HG03159 (cell line): ENCODE results near the gene AKR1C3.
"Not testable (repeated sequence)": the region's sequence is repeated elsewhere in the genome, so short reads cannot be mapped to it uniquely, and the experiment has no call there.

Experiments used
- ATAC-seq: cut with Tn5 transposase; IDR thresholded peaks from one replicate; pipeline ENCODE4 v1.9.1; 2021; ENCODE audit warnings: mild to moderate bottlenecking, moderate library complexity; ENCODE audit not compliant: unreplicated experiment

Gene AKR1C3

DNA sequence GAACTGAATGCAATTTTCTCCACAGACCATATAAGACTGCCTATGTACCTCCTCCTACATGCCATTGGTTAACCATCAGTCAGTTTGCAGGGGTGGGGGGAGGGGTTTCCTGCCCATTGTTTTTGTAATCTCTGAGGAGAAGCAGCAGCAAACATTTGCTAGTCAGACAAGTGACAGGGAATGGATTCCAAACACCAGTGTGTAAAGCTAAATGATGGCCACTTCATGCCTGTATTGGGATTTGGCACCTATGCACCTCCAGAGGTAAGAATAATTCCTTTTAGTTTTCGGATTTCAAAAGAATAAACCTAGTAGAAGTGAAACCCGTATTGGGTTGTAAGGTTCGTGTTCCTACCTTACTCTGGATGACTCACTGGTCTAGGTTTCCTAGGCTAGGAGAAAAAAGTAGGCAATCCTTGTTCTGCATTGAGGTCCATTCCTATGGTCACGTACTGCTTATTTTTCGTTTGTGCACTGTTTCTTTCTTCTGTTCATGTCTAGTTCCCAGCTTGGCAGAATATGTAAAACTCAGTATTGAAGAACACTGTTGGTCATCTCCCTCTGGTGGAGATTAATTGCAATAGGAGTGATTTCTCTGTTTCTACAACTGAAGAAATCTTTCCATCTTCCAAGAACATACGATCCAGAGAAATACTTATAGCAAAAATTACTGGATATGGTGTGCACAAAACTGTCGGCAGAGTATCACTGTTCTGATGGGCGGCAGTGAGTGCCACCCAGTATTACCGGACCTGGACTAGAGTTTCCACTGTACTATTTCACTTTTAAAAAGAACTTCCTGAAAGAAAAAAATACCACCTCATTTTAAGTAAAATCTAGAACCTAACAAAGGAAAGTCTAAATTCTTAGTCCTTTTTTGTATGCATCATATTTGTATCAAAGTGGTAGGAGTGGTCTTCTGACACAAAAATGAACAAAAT lies at the start of gene AKR1C3:
Gene AKR1C3 (plus strand): TSS at position 150 of the 941 bp plus-strand sequence. CDS start 31 bp downstream, at position 181.
- no peak for ATAC-seq

DNA sequence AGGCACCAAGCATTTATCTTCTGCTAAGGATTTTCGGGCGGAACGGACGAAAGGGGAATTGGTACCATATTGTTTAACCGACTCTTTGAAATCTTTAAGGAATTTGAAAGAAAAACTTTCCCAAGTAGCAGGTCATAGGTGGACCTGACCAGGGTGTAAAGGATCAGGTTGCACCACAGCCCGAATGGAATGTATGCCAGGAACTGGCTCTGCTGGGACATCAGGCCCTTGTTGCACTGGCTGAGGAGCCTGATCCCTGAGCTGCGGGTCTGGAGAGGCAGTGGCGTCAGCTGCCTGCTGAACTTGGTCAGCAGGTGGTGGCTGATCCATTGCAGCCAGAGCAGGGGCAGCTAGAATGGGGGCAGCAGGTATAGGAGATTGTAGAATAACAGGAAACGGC lies 49.1 kb upstream of the AKR1C3 start:
- no peak for ATAC-seq

DNA sequence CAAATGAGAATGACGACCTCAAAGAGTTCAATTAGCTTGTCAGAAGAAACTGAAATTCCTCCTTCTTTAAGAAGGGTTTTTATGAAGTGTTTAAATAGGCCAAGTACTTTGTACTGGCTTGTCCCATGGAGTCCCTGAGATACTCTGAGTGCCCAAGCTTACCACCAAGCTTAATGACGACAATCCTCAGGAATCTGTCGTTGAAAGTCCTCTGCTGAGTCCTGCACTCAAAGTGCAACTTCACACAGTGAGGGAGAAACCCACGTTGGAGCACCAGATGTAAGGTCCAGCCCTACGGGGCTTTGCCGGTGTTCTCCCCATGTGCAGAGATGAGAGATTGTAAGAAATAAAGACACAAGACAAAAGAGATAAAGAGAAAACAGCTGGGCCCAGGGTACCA lies 47.8 kb upstream of the AKR1C3 start:
- no peak for ATAC-seq

DNA sequence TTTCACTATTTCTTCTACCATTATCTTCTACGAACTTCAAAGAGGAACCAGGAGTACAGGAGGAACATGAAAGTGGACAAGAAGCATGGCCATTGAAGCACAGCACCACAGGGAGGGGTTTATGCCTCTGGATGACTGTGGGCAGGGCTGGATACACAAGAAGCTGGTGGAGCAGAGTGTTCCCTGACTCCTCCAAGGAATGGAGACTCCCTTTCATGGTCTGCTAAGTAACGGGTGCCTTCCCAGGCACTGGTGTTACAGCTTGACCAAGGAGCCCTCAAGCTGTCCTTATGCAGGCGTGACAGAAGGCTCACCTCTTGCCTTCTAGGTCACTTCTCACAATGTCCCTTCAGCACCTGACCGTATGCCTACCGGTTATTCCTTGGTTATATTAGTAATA lies 47.2 kb upstream of the AKR1C3 start:
- not testable (repeated sequence) for ATAC-seq

DNA sequence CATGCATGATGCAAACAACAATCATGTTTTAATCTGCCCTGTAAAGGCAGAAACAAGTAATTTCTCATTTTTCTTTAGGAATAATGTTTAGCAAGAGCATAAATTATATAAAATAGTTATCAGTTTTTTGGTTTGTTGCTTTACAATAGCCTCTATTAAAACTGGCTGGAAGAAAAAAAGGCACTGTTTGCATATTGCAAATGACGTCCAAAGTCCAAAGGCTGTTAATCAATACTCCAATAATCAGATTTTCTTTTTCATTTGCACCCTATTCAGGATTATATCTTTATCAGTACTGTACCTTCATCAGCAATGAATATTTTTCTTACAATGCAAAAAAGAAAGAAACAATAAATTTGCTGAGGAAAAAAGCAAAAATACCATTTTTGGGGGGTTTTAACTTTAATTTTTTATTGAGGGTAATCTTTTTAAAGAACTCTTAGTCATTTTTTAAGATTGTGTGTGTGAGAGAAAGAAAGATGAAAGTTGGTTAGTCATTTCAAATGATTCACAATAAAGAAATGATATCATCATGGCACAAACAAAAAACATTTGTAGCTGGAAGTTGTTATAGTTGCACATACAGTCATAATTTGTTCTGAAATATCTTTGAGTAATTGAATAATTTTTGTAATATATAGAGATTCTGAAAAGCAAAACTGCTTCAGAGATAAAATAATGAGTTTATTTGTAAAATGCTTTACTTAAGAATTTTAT lies 46.1 kb upstream of the AKR1C3 start:
- no peak for ATAC-seq

DNA sequence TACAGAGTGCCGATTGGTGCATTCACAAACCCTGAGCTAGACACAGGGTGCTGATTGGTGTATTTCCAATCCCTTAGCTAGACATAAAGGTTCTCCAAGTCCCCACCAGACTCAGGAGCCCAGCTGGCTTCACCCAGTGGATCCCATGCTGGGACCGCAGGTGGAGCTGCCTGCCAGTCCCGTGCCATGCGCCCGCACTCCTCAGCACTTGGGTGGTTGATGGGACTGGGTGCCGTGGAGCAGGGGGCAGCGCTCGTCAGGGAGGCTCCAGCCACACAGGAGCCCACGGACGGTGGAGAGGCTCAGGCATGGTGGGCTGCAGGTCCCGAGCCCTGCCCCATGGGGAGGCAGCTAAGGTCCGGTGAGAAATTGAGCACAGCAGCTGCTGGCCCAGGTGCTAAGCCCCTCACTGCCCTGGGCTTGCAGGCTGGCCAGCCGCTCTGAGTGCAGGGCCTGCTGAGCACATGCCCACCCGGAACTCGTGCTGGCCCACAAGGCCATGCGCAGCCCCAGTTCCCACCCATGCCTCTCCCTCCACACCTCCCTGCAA lies 41.2 kb upstream of the AKR1C3 start:
- not testable (repeated sequence) for ATAC-seq

DNA sequence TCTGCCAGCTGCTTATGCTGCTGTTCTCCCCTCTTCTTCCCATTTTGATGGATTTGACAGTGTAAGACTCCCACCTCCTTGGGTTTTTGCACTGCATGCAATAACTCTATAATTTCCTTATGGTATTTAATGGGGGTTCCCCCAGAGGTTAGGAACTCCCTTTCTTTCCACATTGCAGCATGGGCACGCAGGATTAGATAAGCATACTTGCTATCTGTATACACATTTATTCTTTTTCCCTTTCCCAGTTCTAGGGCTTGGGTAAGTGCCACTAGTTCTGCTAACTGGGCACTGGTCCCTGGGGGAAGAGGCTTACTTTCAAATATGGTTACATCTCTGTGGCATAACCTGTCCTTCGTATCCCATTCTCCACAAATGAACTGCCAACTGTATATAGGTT lies 39.4 kb upstream of the AKR1C3 start:
- not testable (repeated sequence) for ATAC-seq

DNA sequence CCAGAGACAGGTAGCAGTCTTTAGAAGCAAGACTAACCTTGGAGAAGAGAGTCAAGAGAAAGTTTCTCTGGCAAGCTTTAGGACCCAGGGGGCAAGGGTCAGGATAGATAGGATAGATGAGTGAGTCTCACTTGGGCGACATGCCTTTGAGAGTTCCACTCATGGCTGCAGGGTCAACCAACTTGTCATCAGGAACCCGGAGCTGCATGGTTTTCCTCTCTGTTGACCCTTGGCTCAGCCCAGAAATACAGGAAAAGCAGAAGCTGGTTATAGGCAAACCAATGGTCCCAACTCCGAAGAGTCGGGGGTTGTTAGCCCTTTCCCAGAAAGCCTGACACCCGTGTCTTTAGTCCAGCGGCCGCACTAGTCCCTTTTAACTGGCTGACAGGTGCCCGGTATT lies 34.9 kb upstream of the AKR1C3 start:
- not testable (repeated sequence) for ATAC-seq

DNA sequence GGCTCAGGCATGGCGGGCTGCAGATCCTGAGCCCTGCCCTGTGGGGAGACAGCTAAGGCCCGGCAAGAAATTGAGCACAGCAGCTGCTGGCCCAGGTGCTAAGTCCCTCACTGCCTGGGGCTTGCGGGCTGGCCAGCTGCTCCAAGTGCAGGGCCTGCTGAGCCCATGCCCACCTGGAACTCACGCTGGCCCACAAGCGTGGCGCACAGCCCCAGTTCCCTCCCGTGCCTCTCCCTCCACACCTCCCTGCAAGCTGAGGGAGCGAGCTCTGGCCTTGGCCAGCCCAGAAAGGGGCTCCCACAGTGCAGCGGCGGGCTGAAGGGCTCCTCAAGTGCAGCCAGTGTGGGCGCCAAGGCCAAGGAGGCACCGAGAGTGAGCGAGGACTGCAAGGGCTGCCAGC lies 33.4 kb upstream of the AKR1C3 start:
- ATAC-seq, result not testable (repeated sequence)

DNA sequence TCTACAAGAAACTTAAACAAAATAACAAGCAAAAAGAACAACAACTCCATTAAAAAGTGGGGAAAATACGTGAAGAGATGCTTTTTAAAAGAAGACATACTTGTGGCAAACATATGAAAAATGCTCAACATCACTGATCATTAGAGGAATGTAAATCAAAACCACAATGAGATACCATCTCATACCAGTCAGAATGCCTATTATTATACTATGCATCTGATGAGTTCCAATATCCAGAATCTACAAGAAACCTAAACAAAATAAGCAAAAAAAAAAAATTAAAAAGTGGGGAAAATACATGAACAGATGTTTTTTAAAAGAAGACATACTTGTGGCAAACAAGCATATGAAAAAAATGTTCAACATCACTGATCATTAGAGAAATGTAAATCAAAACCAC lies 29.6 kb upstream of the AKR1C3 start:
- ATAC-seq, result no peak

DNA sequence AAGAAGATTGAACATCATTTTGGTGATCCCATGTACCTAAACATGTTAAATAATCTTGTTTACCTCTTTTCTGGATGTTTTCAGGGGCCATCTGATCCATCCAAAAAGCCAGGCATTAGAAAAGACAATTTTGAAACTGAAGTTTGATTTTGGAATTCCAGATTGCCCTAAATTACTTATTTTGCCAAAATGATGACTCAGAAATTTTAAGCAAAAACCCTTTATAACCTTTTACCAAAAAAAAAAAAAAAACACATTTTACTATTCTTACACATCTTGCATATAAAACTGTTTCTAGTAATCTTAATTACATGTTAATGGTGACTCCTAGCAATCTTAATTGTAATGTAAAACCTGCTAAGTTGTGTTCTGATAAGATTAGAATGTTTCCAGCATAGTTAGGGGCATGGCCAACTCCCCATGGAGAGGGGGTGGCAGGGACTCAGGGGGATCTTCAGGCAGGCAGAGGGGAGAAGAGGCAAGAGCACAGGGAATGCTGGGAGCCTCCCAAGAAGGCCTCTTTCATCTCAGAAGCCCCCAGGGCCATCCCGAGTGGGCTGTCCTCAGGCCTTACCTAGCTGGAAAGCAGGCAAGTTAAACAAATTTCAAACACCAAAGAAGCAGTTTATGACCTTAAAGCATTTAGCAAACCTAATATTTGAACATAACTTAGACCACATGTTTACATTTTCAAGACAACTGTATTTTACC lies 25.8 kb upstream of the AKR1C3 start:
- no peak for ATAC-seq

DNA sequence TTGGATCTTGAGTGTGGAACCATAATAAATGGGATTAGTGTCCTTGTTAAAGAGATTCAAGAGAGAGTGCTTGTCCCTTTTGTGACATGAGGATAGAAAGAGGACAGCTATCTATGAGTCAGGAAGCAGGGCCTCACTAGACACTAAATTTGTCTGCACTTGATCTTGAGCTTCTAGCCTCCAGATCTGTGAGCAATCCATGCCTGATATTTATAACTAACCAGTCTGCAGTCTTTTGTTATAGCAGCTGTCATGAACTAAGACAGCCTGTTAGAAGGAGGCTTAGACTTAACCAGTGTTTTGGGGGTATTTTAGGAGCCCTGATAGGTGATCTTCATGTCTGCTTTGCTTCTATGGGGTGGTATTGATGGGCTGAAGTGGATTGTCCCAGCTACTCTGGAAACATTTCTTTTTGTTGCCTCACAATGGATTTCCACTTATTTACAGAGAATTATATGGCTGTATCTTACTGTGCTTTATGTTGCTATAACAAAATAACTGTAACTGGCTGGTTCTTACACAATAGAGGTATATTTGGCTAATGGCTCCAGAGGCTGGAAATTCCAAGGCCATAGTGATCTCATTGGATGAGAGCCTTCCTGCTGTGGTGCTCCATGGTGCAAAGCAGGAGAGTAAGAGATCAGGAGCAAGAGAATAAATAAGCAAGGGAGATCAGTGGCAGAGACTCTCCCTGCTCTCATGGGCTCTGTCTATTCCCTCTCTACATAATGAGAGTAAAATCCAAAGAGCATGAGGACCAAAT lies 23.4 kb upstream of the AKR1C3 start:
- ATAC-seq, result no peak

DNA sequence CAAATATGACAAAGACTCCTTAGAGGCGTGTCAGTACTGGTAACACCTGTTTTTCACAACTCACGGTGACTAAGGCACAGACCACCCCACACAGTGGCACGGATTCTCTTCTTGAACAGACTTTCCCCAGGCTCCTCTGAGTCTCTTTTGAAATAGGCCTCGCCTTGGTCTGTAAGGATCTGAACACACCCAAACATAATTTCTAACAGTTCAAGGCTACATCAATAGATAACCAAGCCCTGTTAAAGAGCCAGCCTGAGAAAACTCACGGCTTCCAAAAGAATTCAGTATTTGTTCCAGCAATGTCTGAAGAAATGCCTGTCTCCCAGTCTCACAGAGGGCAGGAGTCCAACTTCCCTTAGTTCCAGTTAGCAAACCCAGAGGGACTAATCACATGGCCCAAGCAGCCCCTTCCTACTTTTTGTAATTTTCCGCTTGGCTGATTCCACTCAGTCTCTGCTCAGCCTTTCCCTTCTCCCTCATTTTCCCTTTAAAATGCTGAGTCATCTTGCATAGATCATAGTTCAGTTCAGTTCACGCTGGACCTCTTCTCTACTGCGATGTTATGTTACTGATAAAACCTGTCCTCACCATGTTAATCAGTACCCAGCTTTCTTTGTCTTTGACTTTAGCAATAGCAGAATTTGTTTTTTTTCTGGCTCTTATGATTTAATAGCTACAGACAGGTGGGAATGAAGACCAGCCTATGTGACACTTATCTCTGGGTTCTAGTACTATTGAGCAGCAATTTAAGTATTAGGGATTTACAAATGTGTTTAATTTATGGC lies 22.6 kb upstream of the AKR1C3 start:
- ATAC-seq, result no peak

DNA sequence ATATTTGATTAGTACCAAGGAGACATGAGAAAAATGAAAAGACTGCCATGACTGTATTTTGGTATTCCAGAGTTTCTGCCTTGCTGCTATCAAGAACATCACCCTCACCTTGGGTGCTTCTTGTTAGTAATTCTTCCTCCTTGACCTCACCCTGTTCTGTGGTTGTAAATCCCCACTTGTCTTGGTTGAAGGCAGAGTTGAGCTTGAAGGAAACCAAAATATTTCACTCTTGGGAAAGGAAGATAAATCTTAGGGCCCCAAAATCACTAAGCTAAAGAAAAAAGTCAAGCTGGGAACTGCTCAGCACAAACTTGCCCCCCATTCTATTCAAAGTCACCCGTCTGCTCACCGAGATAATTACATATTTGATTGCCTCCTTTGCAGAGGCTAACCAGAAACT lies 20.6 kb upstream of the AKR1C3 start:
- no peak for ATAC-seq

DNA sequence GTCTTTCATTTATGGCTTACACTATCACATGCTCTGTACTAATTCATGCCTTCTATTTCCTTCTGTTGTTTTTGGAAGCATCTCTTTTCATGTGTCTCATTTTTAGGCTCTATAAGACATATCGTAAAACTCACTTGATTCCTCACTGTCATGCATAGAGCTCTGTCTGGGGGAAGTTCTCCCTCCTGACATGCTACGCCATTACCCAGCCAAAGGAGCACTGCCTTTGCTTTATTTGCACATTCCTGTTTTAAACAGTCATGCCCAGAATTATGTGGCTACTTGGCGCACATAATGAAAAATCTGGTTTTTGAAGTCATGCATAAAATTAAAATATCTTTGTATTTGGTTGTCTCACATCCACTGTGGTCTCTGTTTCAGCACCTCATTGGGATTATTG lies 17.6 kb upstream of the AKR1C3 start:
- no peak for ATAC-seq

DNA sequence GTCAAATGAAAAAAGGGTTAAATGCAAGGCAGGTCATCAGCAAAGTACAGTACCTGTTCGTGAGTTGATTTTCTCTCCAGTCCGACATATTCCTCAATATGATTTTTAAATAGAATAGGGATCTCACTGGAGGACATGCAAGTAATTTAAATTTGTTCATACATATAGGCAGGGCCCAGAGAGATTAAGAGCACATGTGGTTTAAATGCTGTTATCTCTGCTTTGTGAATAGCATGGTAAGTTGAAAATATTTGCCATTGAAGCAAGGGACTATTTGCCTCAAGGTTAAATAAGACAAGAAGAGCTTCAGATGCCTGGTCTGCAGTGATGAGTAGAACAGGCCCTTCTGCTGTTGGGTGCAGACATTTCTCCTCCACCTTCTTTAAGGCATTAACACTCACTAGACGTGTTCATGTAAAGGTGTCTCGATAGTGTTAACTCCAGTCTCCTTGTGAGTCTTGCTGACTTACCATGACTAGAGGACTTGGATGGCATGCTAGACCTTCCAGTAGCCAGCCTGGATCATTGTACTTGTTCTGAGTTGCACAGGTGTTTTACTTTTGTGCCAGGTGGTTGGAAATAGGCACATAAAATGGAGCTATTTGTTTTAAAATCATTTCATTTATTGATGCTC lies 15.6 kb upstream of the AKR1C3 start:
- no peak for ATAC-seq

DNA sequence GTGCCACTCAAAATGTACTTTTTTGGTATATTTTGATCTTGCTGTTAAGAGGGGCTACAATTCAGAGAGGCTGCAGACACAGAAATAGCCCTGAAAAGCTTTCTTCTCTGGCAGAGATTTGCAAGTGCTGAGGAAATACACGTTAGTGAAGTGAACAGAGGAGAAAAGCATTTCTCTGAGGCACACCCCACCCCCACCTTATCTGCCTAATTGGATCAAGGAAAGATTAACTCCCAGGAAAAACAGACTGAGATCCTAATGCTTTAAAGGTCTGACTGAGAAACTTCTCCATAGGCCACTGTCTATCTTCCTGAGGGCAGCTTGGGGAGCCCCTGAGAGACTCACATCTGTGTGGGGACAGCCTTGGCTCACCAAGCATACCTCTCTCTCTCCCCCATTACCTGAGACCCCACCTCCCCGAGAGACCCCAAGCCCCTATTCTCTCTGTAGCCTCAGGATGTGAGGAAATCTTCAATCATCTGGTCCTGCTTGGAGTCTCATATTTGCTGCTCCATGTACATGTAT lies 14.8 kb upstream of the AKR1C3 start:
- no peak for ATAC-seq

DNA sequence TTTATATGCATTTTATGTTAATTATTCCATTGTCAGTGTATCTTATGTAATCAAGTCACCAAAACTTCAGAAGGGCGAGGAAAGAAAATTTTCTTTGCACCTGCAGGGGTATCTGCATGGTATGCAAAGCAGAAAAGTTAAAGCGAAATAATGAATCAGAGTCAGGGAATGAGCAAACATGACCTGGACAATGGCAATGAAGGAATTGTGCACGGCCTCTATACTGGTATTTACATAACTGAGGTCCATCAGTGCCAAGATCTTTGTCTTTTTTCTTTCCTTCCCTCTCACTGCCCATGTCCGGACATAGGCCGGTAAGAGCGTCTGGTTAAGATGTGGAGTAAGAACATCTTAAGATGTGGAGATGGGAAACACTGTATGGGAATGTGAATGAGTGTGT lies 14.4 kb upstream of the AKR1C3 start:
- no peak for ATAC-seq

DNA sequence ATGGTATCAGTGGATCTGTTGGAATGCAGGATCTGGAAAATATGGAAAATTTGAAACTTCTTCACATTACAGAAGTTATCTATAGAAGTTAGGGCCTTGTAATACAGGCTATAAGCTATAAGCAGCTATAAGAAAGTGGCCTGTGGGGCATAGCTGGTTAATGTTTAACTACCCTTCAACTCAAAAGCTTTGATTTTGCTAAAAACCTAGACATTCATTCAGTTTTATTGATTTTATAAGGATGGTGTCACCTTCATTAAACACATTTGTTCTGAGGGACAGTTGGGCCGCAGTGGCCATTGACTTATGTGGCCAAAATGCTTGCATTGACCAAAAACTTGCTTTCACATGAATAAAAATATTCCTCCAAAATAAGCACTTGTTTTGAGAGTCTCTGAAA lies 13.1 kb upstream of the AKR1C3 start:
- ATAC-seq, result no peak
